Measurements from ENCODE around the gene NEURL1B.
"Not testable (repeated sequence)": the region's sequence is repeated elsewhere in the genome, so short reads cannot be mapped to it uniquely, and the experiment has no call there.

Gene NEURL1B

GRCh38 chr5:172635038-172635437, 6.0 kb upstream of the NEURL1B start:
- no peak for DNase-seq

DNA sequence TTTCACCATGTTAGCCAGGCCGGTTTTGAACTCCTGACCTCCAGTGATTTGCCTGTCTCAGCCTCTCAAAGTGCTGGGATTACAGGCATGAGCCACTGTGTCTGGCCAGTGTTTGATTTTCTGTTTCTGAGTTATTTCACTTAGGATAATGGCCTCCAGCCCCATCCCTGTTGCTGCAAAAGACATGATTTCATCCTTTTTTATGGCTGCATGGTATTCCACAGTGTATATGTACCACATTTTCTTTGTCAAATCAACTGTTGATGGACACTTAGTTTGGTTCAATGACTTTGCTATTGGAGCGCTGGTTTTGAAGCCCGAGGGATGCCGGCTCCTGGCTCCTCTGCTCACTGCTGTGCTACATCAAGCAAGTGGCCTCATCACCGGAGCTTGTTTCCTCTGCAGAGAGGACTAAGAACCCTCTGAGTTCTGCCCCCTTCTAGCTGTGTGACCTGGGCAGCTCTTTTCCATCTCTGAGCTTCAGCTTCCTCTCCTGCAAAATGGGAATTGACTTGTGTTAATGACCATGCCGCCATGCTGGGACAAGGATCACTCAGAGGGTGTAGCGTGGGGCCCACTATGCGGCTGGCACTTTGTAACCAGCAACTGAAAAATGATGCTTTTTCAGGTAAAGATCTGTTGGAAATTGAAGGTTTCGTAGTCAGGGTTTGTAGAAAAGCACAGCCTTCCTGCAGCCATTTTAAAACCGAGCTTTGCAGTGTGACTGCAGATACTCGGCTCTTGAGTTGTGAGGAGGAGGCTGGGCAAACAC, 4.6 kb upstream of the NEURL1B start:
- no peak for DNase-seq

DNA sequence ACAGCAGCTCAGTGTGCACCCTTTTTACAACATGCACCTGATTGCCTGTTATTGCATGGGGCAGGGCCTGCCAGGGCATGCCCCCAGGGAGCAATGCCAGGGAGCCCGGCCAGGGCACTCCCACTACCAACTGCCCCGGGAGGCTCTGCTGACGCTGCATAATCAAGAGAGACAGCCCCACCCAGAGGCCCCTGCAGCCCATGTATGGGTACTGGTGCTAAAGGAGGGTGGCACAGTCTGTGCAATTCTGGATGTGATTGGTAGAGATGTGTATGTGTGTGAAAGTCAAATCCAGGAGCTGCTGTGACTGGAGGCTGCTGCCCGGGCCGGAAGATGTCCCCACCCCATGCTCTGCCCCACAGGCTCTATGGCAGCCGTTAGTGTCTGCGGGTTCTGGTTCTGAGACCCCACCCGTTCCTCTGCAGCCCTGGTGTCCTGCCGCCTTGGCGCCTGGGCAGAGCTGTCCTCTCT, 3.9 kb upstream of the NEURL1B start:
- DNase-seq: no peak

DNA sequence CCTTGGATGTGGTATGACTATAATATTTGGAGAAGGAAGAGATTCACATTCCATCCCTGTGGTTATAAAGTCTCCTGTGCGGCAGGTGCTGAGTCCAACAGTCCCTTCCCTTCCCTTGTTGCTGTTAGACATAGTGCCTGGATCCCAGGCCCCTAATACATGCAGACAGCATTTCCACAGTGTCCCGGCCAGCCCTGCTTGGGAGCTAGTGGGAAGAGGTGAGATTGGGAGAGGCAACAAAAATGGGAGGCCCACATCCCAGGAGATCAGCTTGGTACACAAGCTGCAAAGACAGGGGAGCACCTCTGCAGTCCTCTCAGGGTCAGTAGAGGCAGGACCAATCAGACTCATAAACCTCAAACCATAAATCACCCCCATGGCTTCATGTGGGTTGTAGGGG, 3.3 kb upstream of the NEURL1B start:
- DNase-seq: no peak

GRCh38 chr5:172638209-172638768, 2.8 kb upstream of the NEURL1B start:
- DNase-seq: no peak

- DNase-seq: no peak
Observed at GRCh38 chr5:172640139-172640538, 924 bp upstream of the NEURL1B start.

DNA sequence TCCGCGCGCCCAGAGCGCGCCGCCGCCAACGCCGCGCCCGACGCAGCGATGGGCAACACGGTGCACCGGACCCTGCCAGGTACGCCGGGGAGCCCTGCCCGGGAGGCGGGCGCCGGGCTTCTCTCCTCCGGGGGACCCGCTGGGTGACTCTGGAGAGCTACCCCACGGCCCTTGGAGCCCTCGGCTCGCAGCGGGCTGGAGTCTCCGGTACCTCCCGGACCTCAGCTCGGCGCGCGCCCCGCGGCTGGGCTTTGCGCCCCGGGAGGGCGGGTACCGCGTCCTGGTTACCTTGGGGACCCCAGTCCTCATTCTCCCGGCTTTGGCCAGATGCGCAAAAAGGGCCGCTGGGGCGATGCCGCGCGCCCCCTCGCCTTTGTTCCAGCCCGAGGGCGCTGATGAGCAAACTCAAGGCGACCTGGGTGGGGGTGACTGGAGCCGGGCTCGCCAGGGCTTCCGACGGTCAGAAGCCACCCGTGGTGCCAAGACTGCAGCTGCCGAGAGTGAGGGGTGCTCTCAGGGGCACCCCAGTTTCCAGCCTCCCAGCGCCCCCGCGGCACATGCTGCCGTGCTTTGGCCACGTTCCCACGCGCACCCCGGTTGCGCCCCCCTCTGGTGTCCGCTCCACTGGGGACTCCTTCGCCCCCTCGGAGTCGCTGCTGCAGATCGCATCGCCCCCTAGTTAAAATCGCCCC, 442 bp downstream of the NEURL1B start:
- DNase-seq: no peak

- no peak for DNase-seq
Observed at GRCh38 chr5:172642051-172642409, 967 bp downstream of the NEURL1B start.

DNA sequence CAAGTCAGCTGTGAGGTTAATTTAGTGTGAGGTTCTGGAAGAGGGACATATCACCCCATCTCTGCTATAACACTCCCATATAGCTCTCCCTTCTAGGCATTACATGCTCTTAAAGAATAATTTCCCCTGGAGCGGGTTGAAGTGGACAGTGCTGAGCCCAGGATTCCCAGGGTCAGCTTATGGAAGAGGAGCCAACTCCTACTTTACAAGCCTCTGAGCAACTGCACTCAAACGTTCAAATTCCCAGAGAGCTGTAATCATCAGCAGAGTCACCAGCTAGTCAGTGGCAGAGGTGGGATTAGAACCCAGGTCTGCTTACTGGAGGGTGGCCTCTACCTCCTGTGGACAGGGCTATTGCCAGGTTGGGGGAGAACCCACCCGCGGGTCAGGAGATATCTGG, 1.4 kb downstream of the NEURL1B start:
- DNase-seq: no peak

DNA sequence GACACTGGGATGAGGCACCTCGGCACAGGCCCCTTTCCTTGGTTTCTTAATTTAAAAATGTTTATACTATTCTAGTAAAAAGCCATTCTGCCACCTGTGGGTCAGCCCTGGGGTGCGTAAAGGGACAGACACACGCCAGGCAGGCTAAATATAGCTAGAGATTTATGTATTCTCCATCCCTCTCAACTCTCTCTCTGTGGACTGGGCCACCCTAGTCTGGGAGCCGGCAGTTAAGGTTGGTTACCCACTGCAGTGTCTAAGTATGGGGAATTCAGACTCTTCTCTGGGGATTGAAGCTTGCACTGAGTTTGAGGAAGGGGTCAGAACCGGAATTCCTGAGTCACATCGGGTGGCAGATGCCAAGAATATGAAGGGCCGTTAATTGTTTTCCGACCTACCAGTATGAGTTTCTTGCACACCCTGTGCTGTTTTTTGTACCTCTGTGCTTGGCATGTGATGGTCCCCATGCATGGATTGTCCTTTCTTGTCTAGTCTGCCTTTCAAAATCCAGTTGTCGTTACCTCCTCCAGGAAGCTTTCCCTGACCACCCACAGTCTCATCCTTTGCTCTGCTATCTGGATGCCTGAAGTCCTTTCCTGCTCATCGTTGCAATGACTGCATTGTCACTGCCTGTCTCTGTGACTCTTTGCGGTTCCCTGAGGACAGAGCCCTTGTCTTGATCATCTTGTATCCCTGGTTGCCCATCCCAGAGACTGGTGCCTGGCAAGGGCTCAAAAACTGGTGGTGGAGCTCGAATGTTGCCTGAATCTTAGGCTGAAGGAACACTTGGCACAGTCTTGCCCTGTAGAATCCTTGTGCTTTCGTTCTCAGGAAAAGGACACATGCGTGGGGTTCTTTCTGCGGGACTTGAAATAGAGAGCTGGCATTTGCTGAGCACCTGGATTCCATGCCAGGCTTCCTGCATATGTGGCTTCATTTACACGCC, 2.1 kb downstream of the NEURL1B start:
- no peak for DNase-seq

DNA sequence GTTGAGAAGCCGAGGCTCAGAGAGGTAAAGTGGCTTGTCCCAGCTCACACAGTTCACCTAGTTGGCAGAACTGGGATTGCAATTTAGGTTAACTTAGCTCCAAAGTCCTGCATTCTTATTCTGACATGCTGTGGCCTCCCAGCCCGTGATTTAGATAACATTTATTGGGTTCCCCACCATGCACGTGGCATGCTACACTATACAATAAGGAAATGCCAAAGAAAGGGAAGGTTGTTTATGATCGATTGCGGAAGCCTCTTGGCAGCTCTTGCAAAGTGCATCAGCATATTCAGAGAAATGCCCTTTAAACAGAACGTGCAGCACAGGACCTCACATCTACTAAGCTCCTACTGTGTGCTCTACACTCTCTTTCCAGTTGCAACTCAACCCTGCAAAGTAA, 3.2 kb downstream of the NEURL1B start:
- DNase-seq: no peak

DNA sequence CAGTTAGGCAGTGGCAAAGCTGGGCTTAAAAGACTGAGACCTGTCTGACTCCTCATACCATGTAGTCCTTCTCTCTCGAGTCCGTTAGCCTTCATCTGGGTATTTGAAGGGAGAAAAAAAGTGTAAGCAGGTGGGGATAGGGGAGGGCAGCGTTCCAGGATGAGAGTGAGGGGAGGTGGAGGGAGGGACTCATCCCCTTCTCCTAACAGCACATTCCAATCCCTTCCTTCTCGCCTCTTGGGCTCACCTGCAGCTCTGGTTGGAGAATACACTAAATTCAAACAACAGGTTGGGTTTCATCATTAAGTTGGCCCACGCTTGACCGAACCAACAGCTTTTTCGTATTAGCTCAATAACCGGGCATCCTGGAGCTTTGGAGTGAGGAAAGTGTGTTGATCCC, 3.6 kb downstream of the NEURL1B start:
- no peak for DNase-seq

DNA sequence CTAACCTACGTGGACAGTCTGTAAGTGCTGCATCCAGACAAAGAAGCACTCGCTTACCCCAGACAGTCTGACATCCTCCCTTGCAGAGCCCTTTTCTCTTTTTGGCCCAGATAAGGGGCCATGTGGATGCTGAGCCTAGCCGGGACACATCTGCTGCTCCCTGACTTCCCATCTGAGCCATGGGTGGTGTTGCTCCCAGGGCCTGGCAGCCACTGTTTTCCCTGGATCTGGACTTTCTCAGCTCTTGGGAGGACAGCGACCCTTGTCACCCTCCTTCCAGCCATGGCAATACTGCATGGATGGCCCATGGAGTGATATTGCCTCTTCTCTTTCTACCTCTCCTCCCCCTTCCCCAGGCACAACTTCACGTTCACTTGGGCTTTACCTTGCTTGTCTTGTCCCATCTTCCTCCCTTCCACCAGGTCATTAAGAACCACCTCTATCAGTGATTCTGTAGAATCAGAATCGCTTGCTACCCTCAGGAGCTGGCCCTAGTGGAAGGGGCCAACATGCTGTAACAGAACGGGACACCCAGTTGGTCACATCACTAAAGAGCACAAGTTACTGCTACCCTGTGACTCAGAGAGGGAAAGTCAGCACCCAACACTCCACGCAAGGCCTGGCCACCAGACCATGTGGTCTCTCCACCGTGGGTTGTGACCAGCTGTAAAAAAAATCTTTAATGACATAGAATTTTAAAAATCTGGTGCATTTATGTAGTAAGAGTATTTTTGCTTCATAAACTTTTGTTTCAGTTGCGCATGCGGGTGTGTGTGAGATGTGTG, 4.4 kb downstream of the NEURL1B start:
- DNase-seq: no peak

DNA sequence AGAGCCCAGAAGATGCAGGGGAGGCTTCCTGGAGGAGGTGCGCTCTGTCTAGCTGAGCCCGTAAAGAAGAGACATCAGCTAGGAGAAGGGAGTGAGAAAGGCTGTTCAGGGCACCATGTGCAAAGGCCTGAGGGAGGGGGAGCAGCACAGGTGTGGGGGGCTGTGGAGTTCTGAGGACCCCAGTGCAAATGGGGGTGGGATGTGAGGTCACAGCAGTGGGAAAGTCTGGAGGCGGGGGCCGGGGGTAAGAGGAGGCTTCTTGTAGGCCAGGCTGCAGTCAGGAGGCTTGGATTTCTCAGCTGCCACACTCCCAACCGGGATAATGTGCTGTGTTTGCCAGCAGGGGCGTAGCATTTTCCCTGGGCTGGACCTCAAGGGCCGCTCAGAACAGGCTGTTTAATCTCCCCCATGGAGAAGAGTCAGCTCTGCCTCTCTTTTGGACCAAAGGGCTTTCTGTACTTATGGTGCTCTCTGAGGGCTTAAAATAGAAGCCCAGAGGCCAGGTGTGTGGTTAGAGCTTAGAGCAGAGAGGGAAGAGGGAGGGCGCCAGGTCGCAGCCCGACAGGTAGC, 5.7 kb downstream of the NEURL1B start:
- DNase-seq: no peak

DNA sequence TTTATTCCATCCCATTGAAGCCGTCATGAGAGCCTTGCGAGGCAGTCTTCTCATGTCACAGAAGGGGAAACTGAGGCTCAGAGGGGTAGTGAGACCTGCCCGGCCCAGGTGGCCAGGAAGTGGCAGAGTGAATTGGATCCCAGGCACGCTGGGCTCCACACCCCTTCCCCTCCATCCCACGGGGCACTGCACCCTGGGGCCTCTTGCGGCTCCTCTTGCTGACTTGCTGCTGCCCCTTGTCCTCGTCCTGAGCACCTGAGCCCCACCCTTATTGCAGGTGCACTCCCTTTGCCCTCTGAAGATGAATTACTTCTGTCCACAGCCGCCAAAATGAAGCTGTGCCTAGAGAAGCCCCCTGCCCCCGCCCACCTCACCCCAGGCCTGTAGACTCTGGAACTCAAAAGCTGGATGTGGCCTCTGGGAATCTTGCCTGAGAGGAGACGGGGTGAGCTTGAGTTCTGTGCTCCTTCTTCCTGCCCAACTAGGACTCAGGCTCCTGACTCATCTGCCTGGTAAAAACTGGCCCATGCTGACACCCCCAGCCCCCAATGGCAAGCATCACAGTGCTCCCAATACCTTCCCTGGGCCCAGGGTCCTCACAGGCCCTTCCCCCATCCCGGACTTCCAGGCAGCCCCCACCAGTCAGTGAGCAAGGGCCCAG, 6.4 kb downstream of the NEURL1B start:
- no peak for DNase-seq

GRCh38 chr5:172648013-172648381, 6.9 kb downstream of the NEURL1B start:
- DNase-seq: no peak

GRCh38 chr5:172648755-172649154, 7.7 kb downstream of the NEURL1B start:
- DNase-seq: no peak

DNA sequence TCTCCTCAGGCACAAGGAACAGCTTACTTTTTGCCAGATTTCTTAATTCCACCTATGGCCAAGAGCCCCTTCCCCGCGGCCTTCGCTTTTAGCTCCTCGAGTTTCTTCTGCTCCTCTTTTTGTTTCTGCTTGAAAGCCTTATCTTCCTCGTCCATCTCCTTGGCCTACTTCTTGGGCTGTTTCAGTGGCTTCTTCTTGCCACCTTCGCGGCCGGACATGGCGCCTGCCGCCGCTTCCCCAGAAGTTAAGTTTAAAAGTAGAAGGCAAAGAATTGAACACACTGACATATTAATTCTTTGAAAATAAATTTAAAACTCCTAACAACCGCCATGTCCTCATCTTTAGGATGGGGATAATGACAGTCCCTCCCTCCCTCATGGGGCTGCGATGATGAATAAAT, 15.4 kb downstream of the NEURL1B start:
- DNase-seq: not testable (repeated sequence)

DNA sequence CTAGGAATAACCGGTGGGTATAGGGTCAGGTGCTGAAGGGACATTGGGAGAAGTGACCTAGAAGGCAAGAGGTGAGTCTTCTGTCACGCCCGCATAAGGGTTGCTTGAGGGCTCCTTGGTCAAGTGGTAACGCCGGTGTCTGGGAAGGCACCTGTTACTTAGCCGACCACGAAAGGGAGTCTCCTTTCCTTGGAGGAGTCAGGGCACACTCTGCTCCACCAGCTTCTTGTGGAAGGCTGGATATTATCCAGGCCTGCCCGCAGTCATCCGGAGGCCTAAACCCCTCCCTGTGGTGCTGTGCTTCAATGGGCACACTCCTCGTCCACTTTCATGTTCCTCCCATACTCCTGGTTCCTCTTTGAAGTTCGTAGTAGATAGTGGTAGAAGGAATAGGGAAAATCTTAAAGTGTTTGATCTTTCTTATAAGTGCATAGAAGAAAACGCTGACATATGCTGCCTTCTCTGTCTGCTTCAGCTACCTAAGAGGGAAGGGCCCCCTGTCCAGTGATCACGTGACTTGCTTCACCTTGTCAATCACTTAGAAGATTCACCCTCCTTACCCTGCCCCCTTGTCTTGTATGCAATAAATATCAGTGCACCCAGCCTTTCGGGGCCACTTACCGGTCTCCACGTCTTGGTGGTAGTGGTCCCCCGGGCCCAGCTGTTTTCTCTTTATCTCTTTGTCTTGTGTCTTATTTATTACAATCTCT, 16.6 kb downstream of the NEURL1B start:
- not testable (repeated sequence) for DNase-seq

- no peak for DNase-seq
Observed at GRCh38 chr5:172658391-172658790, 17.3 kb downstream of the NEURL1B start.
